ENCODE measurements around the gene TENM4.
"Not testable (repeated sequence)": the region's sequence is repeated elsewhere in the genome, so short reads cannot be mapped to it uniquely, and the experiment has no call there.

Gene TENM4

GRCh38 chr11:79237703-79238102 lies 203.1 kb downstream of the TENM4 start:
- DNase-seq, result no peak

GRCh38 chr11:79237091-79237490 lies 203.7 kb downstream of the TENM4 start:
- DNase-seq, result no peak

DNA sequence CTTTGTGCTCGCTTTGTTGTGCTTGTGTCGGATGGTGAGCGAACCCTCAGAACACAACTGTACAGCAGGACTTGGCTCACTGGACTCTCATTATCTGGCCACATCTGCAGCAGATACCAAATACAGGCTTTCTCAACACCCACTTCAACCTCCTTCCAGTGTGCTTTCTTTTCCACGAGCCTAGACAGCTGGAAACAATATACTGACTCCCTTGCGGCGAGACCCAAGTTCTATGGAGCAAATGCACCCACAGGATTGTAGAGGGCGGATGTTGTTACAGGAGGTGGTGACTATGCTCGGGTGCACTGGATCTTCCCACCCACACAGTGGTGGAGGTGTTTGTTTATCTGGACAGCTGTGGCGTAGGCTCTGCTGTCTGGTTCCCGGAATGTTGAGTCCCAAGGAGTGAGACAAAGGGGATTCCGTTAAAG lies 204.3 kb downstream of the TENM4 start:
- DNase-seq, result no peak

- DNase-seq, result no peak
Measured at GRCh38 chr11:79235696-79236095, 205.1 kb downstream of the TENM4 start.

DNA sequence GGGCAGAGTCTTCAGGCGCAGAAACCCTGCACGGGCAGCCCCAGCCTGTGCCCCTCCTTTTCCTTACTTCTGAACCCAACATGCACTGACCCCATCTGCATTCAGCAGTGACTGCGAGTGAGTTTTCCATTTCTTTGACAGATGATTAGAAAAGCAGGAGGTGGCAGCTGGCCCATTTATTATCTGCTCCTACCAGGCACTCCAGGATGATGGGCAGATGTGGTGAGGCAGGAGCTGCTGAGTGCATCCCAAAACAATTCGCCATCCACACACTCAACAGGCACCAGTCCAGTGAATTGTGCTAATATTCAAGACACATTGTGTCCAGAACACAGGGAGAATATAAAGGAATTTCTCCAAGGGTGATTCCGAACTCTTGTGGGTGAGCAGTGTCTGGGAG lies 208.5 kb downstream of the TENM4 start:
- no peak for DNase-seq

GRCh38 chr11:79229047-79229446 lies 211.8 kb downstream of the TENM4 start:
- DNase-seq, result no peak

DNA sequence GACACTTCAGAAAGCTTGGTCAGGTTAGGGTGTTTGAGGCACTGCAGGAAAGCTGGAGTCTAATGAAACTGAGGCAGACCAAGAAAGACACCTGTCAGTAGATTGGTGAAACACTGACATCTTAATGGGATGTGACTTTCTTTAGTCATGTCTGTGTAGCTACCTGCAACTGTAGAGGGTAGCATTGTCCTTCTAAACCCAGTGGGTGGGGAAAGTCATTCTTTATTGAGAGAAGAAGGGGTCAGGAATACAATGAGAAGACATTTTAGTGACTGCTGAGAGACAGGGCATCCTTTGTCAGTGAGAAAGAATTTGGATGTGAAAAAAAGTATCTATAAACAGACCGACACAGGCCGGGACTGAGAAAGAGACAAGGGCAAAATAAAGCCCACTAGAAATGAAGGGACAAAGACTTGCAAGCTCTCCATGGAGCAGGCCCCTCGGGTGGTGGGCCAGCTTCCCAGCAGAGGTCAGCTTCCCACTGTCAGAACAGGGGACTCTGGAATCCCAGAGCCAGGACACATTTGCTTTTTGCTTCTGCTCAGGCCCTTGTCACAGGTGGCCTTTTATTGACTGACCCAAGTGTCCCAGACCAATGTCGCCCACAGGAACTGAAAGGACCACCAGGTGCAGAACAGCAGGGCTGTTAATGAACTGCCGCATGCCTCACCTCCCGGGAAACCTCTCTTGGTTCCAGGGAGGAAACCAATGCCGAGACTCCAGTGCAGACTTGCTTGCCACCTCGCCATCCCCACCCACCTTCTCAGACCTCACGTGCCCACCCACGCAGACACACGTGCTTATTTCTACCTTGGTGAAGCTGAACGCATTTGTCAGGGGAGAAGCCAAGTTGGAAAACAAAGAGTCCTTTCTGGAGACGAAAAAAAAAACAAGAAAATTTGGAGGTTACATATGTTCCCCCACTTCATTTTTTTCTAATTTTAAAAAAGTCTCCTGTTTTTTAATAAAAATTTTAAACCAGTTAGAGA lies 212.8 kb downstream of the TENM4 start:
- no peak for DNase-seq

DNA sequence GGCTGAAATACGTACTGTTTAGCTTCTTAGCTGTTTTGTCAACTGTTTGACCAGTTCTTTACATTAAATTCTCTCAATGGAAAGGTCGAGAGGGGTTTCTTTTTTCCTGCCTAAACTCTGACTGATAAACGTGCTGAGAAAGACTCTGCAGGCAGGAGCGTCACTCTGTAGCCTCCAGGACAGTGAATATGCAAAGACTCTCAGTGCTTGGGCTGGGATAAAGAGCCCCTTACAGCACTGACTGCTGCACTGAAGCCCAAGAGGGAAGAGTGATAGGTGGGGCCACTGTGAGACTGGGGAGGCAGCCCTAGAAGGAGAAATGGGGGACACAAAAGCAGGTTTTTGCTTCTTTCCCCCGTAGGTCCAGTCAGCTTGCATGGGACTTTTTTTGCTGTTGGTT lies 213.5 kb downstream of the TENM4 start:
- DNase-seq, result no peak

- DNase-seq, result no peak
Measured at GRCh38 chr11:79226126-79226525, 214.7 kb downstream of the TENM4 start.

GRCh38 chr11:79222163-79222562 lies 218.7 kb downstream of the TENM4 start:
- not testable (repeated sequence) for DNase-seq

GRCh38 chr11:79221444-79222130 lies 219.2 kb downstream of the TENM4 start:
- DNase-seq, result no peak

DNA sequence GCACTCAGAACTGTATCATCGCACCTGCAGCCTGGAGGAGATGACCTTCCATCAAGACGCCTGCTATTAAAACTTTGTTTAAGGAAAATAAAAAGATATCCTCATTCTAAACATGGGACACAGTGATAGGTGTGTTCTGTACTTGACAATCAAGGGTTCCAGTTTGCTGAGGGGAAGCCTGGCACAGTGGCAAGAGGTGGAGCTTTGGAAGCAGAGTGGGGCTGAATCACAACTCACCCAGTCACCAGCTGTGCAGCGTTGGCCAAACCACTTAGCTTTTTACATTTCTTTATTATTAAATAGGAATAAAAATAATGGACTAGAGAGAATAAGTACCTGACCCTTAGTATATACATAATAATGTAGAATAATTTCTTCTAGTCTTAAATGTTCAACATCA lies 220.7 kb downstream of the TENM4 start:
- no peak for DNase-seq

DNA sequence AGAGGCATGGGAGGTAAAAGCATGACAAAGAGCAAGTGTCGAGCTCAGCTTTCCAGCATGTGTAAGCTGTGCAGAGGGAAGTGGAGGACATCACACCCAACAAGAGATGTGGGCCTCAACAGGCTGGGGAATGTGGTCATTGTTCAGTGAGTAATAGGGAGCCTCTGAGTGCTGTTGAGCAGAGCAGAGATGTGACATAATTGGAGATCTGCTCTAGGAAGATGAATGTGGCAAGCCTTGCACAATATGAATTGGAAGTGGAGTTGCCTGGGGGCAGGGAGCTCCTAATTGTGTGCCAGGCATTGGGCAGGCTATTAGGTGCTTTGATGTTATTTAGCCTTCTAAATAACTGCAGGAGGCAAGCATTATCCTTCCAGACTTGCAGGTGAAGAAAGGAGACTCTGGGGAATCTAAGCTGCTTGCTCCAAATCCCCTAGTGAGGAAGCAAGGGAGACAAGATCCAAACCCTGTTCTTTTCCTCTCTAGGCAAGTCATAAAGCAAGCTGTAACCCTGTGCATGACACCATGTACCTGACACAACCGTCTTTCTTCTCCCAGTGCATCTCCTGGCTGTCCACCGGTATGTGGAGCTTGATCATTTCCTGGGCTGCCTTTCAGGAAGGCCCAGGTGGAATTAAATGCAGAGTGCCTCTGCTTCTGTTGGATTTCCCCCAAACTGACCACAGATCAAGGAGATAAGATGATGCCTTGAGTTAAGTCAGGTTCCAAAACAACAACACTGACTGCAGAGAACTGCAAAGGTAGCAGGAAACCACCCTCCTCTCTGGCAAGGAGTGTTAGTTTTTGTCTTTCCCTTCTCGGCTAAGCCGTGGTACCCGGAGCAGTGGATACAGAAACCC lies 221.4 kb downstream of the TENM4 start:
- DNase-seq, result no peak

GRCh38 chr11:79212741-79213190 lies 228.1 kb downstream of the TENM4 start:
- no peak for DNase-seq

DNA sequence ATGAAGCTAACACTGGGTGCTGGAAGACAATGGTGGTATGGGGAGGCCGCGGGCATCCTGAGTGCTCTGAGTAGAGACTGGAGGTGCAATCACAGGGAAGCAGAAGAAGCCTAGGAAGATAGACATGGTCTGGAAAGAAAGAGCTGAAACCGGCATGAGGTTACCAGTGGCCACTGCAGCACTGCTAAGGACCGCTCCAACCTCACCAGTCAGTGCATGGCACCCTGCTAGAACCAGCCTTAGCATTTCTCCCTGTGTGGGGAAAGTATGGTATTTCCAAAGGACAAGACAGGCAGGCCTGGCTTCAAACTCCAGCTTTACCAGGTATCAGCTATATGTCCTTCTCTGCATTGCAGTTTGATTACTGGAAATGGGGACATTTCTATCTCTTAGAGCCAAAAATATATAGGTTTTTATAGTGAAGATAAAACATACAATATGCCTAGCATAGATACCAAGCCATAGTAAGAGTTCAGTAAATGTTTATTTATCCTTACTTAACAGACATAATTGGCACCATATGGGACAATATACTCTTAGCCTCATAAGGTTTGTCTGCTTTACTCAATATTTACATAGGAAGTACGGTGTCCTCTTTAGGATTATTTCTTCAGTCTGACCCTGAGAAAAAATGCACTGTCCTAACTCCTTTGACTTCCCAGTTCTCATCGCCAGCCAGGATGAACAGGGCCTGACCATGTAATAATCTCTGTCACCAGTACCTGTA lies 231.1 kb downstream of the TENM4 start:
- DNase-seq, result peak in 1 of 2 experiments; percentile 20

- no peak for DNase-seq
Measured at GRCh38 chr11:79208126-79208525, 232.7 kb downstream of the TENM4 start.

- no peak for DNase-seq
Measured at GRCh38 chr11:79206951-79207350, 233.9 kb downstream of the TENM4 start.

DNA sequence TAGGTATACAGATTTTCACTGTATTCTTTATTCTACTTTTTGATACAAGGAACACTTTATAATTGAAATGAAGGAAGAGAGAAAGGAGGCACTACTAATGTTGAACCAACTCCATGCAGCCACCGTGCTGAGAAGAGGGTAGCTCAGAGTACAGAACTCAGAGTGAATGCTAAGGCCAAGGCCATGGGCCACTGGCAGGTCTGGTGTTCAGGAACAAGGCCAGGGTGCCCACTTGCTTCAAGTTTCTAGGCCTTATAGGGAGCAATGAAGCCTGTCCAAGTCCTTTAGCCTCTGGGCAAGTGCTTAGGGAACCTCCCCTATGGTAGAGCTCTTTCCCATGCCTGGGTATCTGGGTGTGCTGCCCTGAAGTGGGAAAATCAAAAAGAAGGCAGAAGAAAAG lies 235.0 kb downstream of the TENM4 start:
- no peak for DNase-seq

- no peak for DNase-seq
Measured at GRCh38 chr11:79201677-79202347, 239.0 kb downstream of the TENM4 start.

DNA sequence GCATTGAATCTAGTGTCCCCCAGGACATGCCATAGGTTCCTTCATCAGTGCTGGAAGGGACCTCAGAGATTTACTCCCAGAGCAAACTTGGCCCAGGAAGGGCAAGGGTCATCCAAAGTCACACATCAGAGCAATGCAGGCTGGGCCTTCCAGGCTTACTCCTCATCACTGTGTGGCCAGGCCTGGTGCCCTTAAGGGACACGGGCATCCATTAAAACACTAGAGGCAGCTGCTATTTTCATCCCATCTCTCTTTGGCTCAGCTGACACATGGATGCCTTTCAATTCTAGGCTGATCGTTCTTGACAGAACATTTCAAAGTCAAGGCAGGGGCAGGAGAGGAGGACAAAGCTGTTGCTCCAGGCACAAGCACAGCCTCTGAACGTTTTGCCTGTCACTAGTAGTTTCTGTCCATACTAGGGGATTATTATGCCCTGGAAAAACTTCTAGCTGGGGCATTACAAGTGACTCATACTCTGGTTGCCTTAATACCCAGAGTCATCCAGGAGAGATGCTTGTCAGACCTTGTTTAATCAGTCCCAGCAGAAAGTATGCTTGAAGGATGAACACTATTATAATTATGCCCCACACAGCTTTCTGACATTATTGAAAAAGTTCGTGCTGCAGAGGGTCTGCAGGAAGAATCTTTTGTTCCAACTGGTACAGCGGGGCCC lies 240.3 kb downstream of the TENM4 start:
- no peak for DNase-seq

- no peak for DNase-seq
Measured at GRCh38 chr11:79199729-79200354, 241.0 kb downstream of the TENM4 start.

Measured in NCI-H446 (cell line).